Measurements from ENCODE around the gene ITPRID1. TPM values are rescaled to one million over a fixed set of nuclear protein-coding genes. Genes with fewer than 3 reads are reported as not detected.

Gene ITPRID1
- total and polyA plus RNA-seq, 10 of the 15 experiments (the other 5 are each of a cell fraction or from before 2014, with no cell fraction given) = 0.06 TPM; not detected in 9

- TF ChIP-seq ZBTB40 (IDR thresholded peaks at IDR 0.05; ENCODE audit: borderline replicate concordance) (no peak), MTA3 (IDR thresholded peaks at IDR 0.05; ENCODE audit: borderline replicate concordance, low read length) (no peak), BMI1 (IDR thresholded peaks at IDR 0.05; ENCODE audit: borderline replicate concordance) (no peak), REST (IDR thresholded peaks at IDR 0.05; ENCODE audit: low read depth, low read length) (no peak), NFYA (IDR thresholded peaks at IDR 0.05; ENCODE audit: borderline replicate concordance, low read depth, low read length) (no peak), BCL11A (IDR thresholded peaks at IDR 0.05; ENCODE audit: low read depth, low read length) (no peak), HDGF (IDR thresholded peaks at IDR 0.05) (no peak), PAX5 (IDR thresholded peaks at IDR 0.05; ENCODE audit: borderline replicate concordance, low read depth, low read length) (no peak), ATF3 (IDR thresholded peaks at IDR 0.05; ENCODE audit: borderline replicate concordance, extremely low read depth, low read depth, low read length) (no peak)
These were observed 37.7 kb upstream of the ITPRID1 start (continued) for GRCh38 chr7:31476073-31476745.
